K562 (cell line): ENCODE data around the gene NUP35. TPM values are rescaled to one million over a fixed set of nuclear protein-coding genes. Genes with fewer than 3 reads are reported as not detected.
A peak's percentile ranks its signal among the peaks of the same experiment; 100 is the strongest.

ENCODE experiments used
- ATAC-seq: fragments of 200-7000 bp; cut with Tn5 transposase; 3 replicates; pipeline ENCODE4 v1.9.1; 2020; ENCODE audit warnings: moderate library complexity
- BruUV-seq: library from RNA; stranded (reverse); fragments of 400-500 nt; replicated peaks from 2 replicates; lab custom pipeline; 2021; lab: Mats Ljungman, UMichigan
- CTCF ChIA-PET: fragments of 300-600 bp; formaldehyde crosslinking; extraction: SDS; loops from one replicate; lab custom pipeline; 2021; ENCODE audit warnings: low intra/inter-chr PET ratio; lab: Yijun Ruan, JAX
- POLR2A ChIA-PET: fragments of 300-600, 350-650 bp; sonication (Branson Sonifier 250); formaldehyde crosslinking; extraction: SDS; loops from one replicate; lab custom pipeline; 2021; ENCODE audit warnings: antibody characterized with exemption, inconsistent platforms; lab: Yijun Ruan, JAX
- DNase-seq, 4 experiments: peaks; one replicate each; pipeline versions ENCODE4 v3.0.0 to v3.0.0-alpha.2; 2011 to 2018; ENCODE audit warnings: low spot score in 3 of 4, mixed read lengths in 3 of 4; ENCODE audit errors: extremely low read depth in 1 of 4
- FAIRE-seq: peaks from 2 replicates; lab custom pipeline; 2011; peaks lifted over from hg19 to GRCh38; lab: Jason Lieb, UNC
- H2AFZ ChIP-seq: 2 replicates; pipeline ENCODE4 v1.6.0; 2011; ENCODE audit warnings: low read depth, low read length, control low read depth, inconsistent platforms
- H3K27ac ChIP-seq: fragments of 200-600 bp; 3 replicates; pipeline ENCODE4 v1.8.0; 2011; ENCODE audit warnings: low read depth, mild to moderate bottlenecking, control low read depth, inconsistent platforms, low read length, moderate library complexity, mixed read lengths; ENCODE audit errors: extremely low read depth
- H3K27me3 ChIP-seq, 2 experiments: fragments of 300-600 bp in 1 of 2; 2 replicates in 1 of 2; 3 replicates in 1 of 2; pipeline versions ENCODE4 v1.6.0 to v1.8.0; 2011; ENCODE audit warnings: inconsistent platforms in 2 of 2, low read length in 2 of 2, mild to moderate bottlenecking in 1 of 2, mixed read lengths in 1 of 2, moderate library complexity in 1 of 2; ENCODE audit not compliant: control insufficient read depth in 2 of 2, insufficient read depth in 2 of 2
- H3K36me3 ChIP-seq: fragments of 300-600 bp; 3 replicates; pipeline ENCODE4 v1.8.0; 2011; ENCODE audit warnings: mild to moderate bottlenecking, low read length, inconsistent platforms; ENCODE audit not compliant: control insufficient read depth, insufficient read depth
- H3K4me1 ChIP-seq, 2 experiments: fragments of 200-600 bp in 1 of 2; replicated peaks in 1 of 2; 2 replicates in 1 of 2; 3 replicates in 1 of 2; pipeline versions ENCODE4 v1.5.1 to v1.8.0; 2011; ENCODE audit warnings: inconsistent platforms in 2 of 2, low read length in 2 of 2, mild to moderate bottlenecking in 1 of 2, mixed read lengths in 1 of 2, moderate library complexity in 1 of 2; ENCODE audit not compliant: control insufficient read depth in 2 of 2, insufficient read depth in 2 of 2
- H3K4me2 ChIP-seq: 2 replicates; pipeline ENCODE4 v1.6.1; 2011; ENCODE audit warnings: low read length, control low read depth, inconsistent platforms, mixed read lengths; ENCODE audit not compliant: insufficient read depth
- H3K4me3 ChIP-seq: fragments of 200-600 bp; sonication (generic), shearing (Covaris generic); 2 replicates; pipeline ENCODE4 v1.5.1; 2016; ENCODE audit warnings: control low read depth, inconsistent platforms
- H3K79me2 ChIP-seq: fragments of 200-600 bp; 3 replicates; pipeline ENCODE4 v1.8.0; 2011; ENCODE audit warnings: low read length, inconsistent platforms; ENCODE audit not compliant: control insufficient read depth, insufficient read depth
- H3K9ac ChIP-seq, 2 experiments: 2 replicates each; pipeline versions ENCODE4 v1.6.0 to v1.6.1; 2011; ENCODE audit warnings: low read depth in 2 of 2, low read length in 2 of 2, control low read depth in 1 of 2, inconsistent platforms in 1 of 2, mild to moderate bottlenecking in 1 of 2, mixed read lengths in 1 of 2; ENCODE audit not compliant: insufficient read depth in 1 of 2
- H3K9me1 ChIP-seq: one replicate; pipeline ENCODE4 v1.6.0; 2011; ENCODE audit warnings: inconsistent platforms, mild to moderate bottlenecking, low read length, moderate library complexity; ENCODE audit not compliant: control insufficient read depth, insufficient read depth
- H3K9me3 ChIP-seq: replicated peaks from 2 replicates; pipeline ENCODE4 v1.5.1; 2011; ENCODE audit warnings: low read depth, low read length, inconsistent platforms; ENCODE audit not compliant: control insufficient read depth, insufficient read depth
- H4K20me1 ChIP-seq: replicated peaks from 2 replicates; pipeline ENCODE4 v1.6.1; 2011; ENCODE audit warnings: low read length, inconsistent platforms, mixed read lengths; ENCODE audit not compliant: control insufficient read depth, insufficient read depth
- ADNP ChIP-seq: fragments of 200-800 bp; sonication (Bioruptor generic); IDR thresholded peaks from 2 replicates; pipeline ENCODE4 v1.6.1; 2016; ENCODE audit warnings: missing genetic modification characterization, missing compliant biosample characterization
- CHAMP1 ChIP-seq: fragments of 450-650 bp; IDR thresholded peaks from 2 replicates; pipeline ENCODE4 v1.6.1; 2016; ENCODE audit warnings: mild to moderate bottlenecking
- JUND ChIP-seq, 2 experiments: IDR thresholded peaks; 2 replicates in 1 of 2; 3 replicates in 1 of 2; pipeline ENCODE4 v1.6.1; 2011; ENCODE audit warnings: borderline replicate concordance in 2 of 2, low read depth in 2 of 2, low read length in 2 of 2, improper control_type of control experiment in 1 of 2, missing biosample characterization in 1 of 2, missing genetic modification characterization in 1 of 2, missing genetic modification reagents in 1 of 2
- MBD1 ChIP-seq: fragments of 250-450 bp; sonication (Bioruptor Pico); IDR thresholded peaks from 2 replicates; pipeline ENCODE4 v1.8.0; 2022; ENCODE audit warnings: inconsistent platforms
- MLLT1 ChIP-seq, 2 experiments: fragments of 450-650 bp; IDR thresholded peaks; 2 replicates each; pipeline ENCODE4 v1.6.1; 2016
- NFATC3 ChIP-seq: fragments of 450-650 bp; IDR thresholded peaks from 2 replicates; pipeline ENCODE4 v1.6.1; 2017; ENCODE audit warnings: mild to moderate bottlenecking
- RHOXF2B ChIP-seq: fragments of 250-450 bp; sonication (Bioruptor Pico); conservative IDR thresholded peaks from 2 replicates; pipeline ENCODE4 v1.5.1; 2021
- SAFB2 ChIP-seq: fragments of 200-400 bp; formaldehyde crosslinking; IDR thresholded peaks from 2 replicates; pipeline ENCODE4 v1.6.1; 2018; ENCODE audit warnings: borderline replicate concordance, low read length, low read depth, moderate library complexity; ENCODE audit not compliant: severe bottlenecking
- SMARCA5 ChIP-seq: fragments of 450-650 bp; IDR thresholded peaks from 2 replicates; pipeline ENCODE4 v1.6.1; 2016
- SRF ChIP-seq, 2 experiments: fragments of 250-450, 450-650 bp in 1 of 2; sonication (Bioruptor Pico) in 1 of 2; sonication (generic) in 1 of 2; formaldehyde crosslinking; IDR thresholded peaks; 2 replicates each; pipeline versions ENCODE4 v1.5.0 to v1.5.1; 2020 to 2022; ENCODE audit warnings: mild to moderate bottlenecking in 1 of 2, missing genetic modification reagents in 1 of 2
- ZNF316 ChIP-seq: fragments of 450-650 bp; IDR thresholded peaks from 2 replicates; pipeline ENCODE4 v1.6.1; 2016
- ZNF408 ChIP-seq: fragments of 250-450 bp; sonication (Bioruptor Pico); IDR thresholded peaks from 2 replicates; pipeline ENCODE4 v1.4.0; 2020; ENCODE audit warnings: low read depth, mild to moderate bottlenecking, moderate library complexity
- WGBS: fragments of 100-300 bp; shearing (Covaris generic); methylation state at CpG from one replicate; pipeline ENCODE4 v1.1.6; 2016; ENCODE audit warnings: low coverage, mixed read lengths; ENCODE audit not compliant: insufficient coverage; ENCODE audit errors: missing lambda C conversion rate; 5-methylcytosine and 5-hydroxymethylcytosine counted together
- in situ Hi-C: fragments of 300-500 bp; cut with MboI; formaldehyde crosslinking; loops from 4 replicates; pipeline ENCODE4 v1.15.0; 2018; ENCODE audit warnings: inconsistent platforms, mixed read lengths
- intact Hi-C: fragments of 100-400 bp; cut with micrococcal nuclease; formaldehyde crosslinking; loops from 2 replicates; pipeline ENCODE4 v1.14.2; 2022
- polyA plus RNA-seq, 8 experiments: library from polyadenylated mRNA; depleted of rRNA in 4 of 8; stranded (reverse) in 5 of 8; unstranded in 3 of 8; fragments of >200 nt; fragmentation: Nextera tagmentation in 2 of 8; fragmentation: Illumina TruSeq in 1 of 8; extraction: Ambion mirVana in 2 of 8; extraction: Trizol in 1 of 8; gene quantifications; 2 replicates each; pipeline versions ENCODE4 v1.2.1 to v1.2.3, GENCODE V29; 2011 to 2014; ENCODE audit warnings: inconsistent platforms in 1 of 8, missing spikeins in 1 of 8
- total RNA-seq, 7 experiments: library from RNA; depleted of rRNA in 6 of 7; stranded (reverse); fragments of >200 nt in 6 of 7; fragmentation: Illumina TruSeq in 2 of 7; extraction: Trizol in 2 of 7; gene quantifications; 2 replicates each; pipeline versions ENCODE4 v1.2.1 to v1.2.3, GENCODE V29; 2011 to 2021; ENCODE audit warnings: low replicate concordance in 1 of 7

The NUP35 gene
- total and polyA plus RNA-seq, 9 of the 15 experiments (the other 6 are each of a cell fraction or from before 2014, with no cell fraction given) = 24.5 to 78.2 (median 51.1) TPM

GRCh38 chr2:183123117-183123958, 905 bp upstream of the NUP35 start:
- CTCF ChIA-PET = no interaction called here
- DNase-seq = no peak
- TF ChIP-seq SAFB2 = no peak
- no peak for TF ChIP-seq JUND (IDR thresholded peaks at IDR 0.05; ENCODE audit: borderline replicate concordance, low read depth, low read length)
- no peak for TF ChIP-seq JUND (tag; IDR thresholded peaks at IDR 0.05; ENCODE audit: borderline replicate concordance, low read depth, low read length)
- TF ChIP-seq NFATC3 = no peak
- peak in 1 of 2 experiments; percentile 83; a peak in 1 of 4 replicates for TF ChIP-seq MLLT1 (IDR thresholded peaks at IDR 0.05)
- TF ChIP-seq ZNF408 = no peak
- TF ChIP-seq SMARCA5 = 0 out of 2 replicates have a peak, but pooled peaks have one; percentile 21
- 0 out of 2 replicates have a peak, but pooled peaks have one; percentile 29 for TF ChIP-seq RHOXF2B (CRISPR knock-in tag)
- TF ChIP-seq MBD1 = peak; percentile 97
- TF ChIP-seq SRF (CRISPR knock-in tag; IDR thresholded peaks at IDR 0.05) = peak in 1 of 2 experiments; percentile 78; a peak in 1 of 4 replicates
- TF ChIP-seq ADNP = no peak
- 0 out of 2 replicates have a peak, but pooled peaks have one; percentile 17 for TF ChIP-seq CHAMP1
- peak; percentile 66; the same call in 1 of the 2 replicates for TF ChIP-seq ZNF316

More at GRCh38 chr2:183123117-183123958, 905 bp upstream of the NUP35 start:
- peak overlapping the region; percentile 97 for H2AFZ ChIP-seq
- H3K9me3 ChIP-seq = no peaks in the 10 kb centered on the region
- ATAC-seq (no peak), FAIRE-seq (no peak)
- H3K4me1 ChIP-seq = peaks cover 6 to 9% of the 10 kb centered on the region in 2 experiments; a peak in 2 of 5 replicates
- 47% methylated on average over 17 of the region's 17 CpGs for WGBS
- H3K4me2 ChIP-seq = peak overlapping the region; percentile 91
- intact Hi-C loops (no loop called here), in situ Hi-C loops (no loop called here)
- BruUV-seq = TSS peak; percentile 85
- H3K36me3 ChIP-seq = peaks cover 4% of the 10 kb centered on the region; the same call in 1 of the 3 replicates
- POLR2A ChIA-PET = interaction anchor here (0.6 to 2.1 kb wide), 6 partner anchors 9 to 541 kb away, joined by 3 to 6 read pairs (median 3); partner anchors contain the start of gene DUSP19
- peak overlapping the region in 1 of 2 experiments; percentile 88; a peak in 2 of 4 replicates for H3K9ac ChIP-seq
- H3K27ac ChIP-seq = peak overlapping the region; percentile 89
- peaks cover 42% of the 10 kb centered on the region for H3K79me2 ChIP-seq
- H4K20me1 ChIP-seq = no peaks in the 10 kb centered on the region
- H3K4me3 ChIP-seq = peak overlapping the region; percentile 54
- no peaks in the 10 kb centered on the region for H3K9me1 ChIP-seq
- no peaks in the 10 kb centered on the region for H3K27me3 ChIP-seq
